IPS DF 4.7 (cell line): Measurements from ENCODE around the gene RPP25L.

Experiments used
- DNase-seq: peaks from one replicate; pipeline ENCODE4 v3.0.0-alpha.2; 2013; ENCODE audit warnings: low spot score; ENCODE audit errors: extremely low read depth

Gene RPP25L

DNA sequence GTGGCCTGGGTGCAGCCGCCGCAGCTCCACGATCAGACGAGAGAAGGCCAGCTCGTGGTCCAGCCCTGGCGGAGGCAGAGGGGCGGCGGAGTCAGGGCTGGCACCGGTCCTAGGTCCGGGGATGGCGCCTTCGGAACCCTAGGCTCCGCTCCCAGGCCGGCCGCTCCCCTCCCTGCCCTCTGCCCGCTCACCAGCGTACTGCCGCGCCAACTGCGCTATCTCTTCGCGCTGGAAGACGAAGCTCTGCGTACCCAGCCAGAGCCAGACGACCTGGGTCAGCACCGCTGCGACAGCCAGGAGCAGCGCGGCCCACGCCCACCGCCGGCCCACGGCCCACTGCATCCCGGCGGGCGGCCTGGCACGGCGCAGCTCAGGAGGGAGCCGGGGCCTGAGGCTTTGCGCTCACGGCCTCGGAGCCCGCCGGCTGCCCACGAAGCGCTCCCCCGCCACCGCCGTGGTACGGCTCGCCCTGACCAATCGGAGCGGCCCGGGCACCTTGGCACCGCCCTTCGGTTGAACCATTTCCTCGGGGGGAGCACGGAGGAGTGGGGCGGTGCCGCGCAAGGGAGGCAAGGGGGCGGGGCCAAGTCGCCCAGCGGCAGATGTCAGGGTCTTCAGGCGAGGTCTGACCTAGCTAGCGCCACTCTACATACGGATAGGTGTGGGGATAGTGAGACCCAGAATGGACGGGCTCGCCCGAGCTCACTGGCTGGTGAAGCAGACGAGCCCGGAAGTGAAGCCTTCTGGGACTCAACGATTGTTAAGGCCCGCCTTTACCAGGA lies 25.6 kb upstream of the RPP25L start, which contains the start of gene SIGMAR1:
SIGMAR1 (minus strand) TSS at position 432 of the 782 bp plus-strand sequence; CDS start at position 342, 90 bp downstream.
- DNase-seq = peak; percentile 69

- no peak for DNase-seq
Measured at GRCh38 chr9:34636791-34637355, 25.0 kb upstream of the RPP25L start.

DNA sequence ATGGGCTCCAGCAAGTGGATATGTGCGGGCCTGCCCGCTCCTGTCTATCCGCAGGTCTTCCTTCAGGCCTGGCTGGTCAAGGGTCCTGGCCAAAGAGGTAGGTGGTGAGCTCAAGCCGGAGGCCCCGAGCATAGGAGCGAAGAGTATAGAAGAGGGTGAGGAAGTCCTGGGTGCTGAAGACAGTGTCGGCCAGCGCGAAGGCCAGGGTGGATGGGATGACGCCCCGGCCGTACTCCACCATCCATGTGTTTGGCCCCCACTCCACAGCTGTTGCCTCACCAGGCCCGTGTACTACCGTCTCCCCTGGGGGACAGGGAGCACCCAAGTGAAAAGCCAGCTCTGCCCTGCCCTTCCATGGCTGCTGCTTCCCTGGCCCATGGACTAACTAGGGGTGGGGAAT lies 23.7 kb upstream of the RPP25L start:
- DNase-seq = no peak

- DNase-seq = no peak
Measured at GRCh38 chr9:34634551-34635248, 22.8 kb upstream of the RPP25L start.

GRCh38 chr9:34633851-34634550 lies 22.1 kb upstream of the RPP25L start:
- no peak for DNase-seq

DNA sequence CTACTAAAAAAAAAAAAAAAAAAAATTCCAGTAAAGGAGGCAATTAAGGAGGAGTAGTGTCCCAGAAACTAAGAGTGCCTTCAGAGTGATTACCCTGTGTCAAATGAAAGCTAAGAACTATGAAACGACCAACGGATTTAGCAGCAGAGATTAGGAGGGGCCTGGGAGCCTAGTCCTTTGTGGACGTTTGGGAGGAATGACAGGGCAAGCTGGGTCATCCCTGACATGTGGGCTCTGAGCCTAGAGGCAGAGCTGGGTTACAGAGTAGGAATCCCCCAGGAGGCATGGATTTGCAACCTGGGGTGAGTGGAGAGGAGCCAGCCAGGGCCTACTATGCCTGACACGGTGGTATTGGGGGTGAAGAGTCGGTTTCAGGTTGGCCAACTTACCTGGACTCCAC lies 21.3 kb upstream of the RPP25L start:
- no peak for DNase-seq

DNA sequence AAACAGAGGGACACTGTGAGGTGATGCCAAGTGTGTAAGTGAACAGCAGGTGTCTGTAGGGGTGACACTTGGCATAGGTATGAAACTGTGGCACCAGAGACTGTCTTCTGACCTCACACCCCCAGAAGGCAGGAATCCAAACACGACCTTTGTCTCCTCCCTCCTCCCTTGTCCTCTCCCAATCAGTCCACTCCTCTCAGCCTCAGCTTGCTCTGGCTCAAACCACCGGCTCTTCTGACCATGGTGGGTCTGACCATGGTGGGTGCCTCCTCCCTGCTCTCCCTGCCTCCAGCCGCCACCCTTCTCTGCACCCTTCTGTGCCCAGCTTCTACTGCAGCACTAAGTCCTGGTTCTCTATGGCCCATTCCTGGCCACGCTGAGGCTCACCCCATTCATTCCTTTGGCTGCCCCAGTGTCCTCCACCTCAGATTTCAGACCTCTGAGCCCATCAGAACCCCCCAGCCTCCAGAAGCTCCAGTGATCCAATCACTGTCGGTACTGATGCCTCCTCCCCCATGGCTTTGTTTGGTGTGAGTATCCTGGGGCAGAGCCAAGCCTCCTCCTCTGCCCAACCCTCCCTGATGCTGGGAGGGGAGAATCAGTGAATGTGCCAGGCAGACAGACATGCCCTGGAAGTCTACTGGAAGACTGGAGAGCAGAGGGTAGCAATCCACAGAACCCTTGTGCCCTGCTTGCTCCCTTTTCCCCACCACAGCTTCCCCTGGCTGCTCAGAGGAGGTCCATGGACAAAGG lies 18.7 kb upstream of the RPP25L start:
- no peak for DNase-seq

GRCh38 chr9:34629491-34629808 lies 17.6 kb upstream of the RPP25L start:
- no peak for DNase-seq

DNA sequence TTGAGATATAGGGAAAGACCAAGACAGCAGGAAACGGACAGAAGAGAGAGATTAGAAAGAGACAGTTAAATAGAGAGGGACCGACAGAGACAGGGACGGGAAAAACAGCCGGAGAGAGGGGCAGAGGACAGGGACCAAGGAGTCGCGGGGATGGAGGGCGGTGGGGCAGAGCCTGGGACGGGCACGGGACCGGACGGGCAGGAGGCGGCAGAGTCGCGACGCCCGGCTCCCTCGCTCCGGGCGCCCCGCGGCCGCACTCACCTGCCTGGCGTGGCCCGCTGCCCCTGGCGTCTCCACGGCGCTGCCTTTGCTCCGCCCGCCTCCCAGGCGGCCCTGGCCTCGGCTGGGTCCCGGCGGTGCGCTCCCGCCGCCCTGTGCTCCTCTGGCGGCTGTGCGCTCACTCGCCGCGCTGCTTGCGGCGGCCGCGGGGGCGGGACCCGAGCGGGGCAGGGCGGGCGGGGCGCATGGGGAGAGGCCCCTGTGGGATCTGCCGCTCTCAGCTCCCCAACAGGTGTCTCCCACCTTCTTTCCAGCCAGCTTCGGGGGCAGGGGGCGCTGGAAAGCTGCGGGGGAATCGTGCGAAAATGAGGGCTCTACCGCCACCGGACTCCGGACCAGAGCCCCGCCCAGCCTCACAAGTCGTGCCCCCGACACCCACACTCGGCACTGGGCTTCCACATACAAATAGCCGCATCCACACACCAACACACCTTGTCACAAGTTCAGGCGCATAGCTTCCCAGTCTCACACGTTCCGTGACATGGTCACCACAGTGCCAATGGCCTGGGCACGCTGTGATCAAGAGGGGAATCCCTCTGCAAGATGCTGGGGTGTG lies 17.0 kb upstream of the RPP25L start, which contains the start of gene ARID3C:
ARID3C (minus strand) TSS at position 411 of the 835 bp plus-strand sequence. CDS start 1,052 bp downstream, outside the sequence.
- DNase-seq = no peak

GRCh38 chr9:34627716-34628655 lies 16.1 kb upstream of the RPP25L start:
- no peak for DNase-seq

GRCh38 chr9:34625186-34625486 lies 13.2 kb upstream of the RPP25L start:
- no peak for DNase-seq

- DNase-seq = no peak
Measured at GRCh38 chr9:34624475-34625185, 12.7 kb upstream of the RPP25L start.

DNA sequence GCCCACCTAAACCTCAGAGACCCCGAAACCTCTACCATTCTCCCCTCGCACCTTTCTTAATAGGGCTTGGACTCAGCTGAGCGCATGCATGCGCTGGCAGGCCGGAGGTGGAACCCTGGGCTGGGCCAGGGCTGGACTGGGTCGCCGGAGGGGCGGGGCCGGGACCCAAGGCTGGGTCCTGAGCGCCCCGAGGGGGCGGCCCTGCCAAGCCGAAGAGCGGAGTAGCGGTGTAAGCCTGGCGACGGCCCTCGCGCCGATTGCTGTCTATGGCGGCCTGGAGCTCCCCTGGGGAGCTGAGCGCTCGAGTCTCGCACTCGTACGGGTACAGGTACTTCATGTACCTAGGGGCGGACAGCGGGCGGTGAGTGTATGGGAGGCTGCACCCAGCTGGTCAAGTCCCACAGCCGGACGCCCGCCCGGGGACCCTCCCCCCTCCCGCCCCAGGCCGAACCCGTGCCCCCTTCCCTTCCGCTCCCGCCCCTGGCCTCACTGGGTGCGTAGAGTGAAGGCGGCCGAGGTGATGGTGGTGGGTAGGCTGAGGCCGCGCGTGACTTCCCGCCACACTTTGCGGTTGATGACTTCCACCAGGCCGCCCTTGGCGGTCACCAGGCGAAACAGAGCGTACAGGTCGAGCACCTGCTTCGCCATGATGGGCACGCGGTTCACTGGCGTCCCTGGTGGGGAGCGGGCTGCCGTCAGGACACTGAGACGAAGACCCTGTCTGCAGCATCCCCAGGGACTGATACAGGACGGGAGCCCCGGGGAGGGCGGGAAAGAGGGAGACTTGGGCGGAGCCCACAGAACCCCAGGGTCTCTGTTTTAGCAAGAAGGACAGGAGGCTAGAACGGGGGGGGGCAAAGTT lies 11.7 kb upstream of the RPP25L start:
- no peak for DNase-seq

GRCh38 chr9:34620061-34620994 lies 8.4 kb upstream of the RPP25L start, which contains the start of gene DCTN3:
TSS of gene DCTN3 (minus strand) at chr9:34620495. CDS start at chr9:34620464, 31 bp downstream.
- DNase-seq = peak; percentile 69

DNA sequence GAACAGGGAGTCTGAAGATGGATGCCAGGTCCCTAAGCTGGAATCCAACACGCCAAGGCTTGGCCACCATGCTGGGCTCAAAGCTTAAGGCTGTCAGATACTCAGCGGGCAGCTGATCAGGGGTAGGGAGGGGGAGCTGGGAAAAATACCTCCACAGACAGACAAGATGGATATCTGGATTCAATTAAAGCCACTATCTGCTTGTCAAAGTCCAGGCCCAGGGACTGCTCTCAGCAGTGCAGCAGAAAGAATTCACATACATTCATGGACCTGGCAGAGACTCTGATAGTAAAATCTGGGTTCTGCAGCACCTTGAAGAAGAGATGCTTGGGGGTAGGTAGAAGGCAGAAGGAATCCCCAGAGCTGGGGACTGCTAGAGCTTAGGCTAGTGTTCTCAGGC lies 3.2 kb upstream of the RPP25L start:
- no peak for DNase-seq

- DNase-seq = no peak
Measured at GRCh38 chr9:34612788-34613390, 992 bp upstream of the RPP25L start.
